Spleen (tissue), 11 donors: ENCODE measurements around the gene ABCA4. TPM values are rescaled to one million over a fixed set of nuclear protein-coding genes. Genes with fewer than 3 reads are reported as not detected.

Source experiments
- DNase-seq: peaks from one replicate; pipeline ENCODE4 v3.0.0-alpha.2; 2020
- H3K27ac ChIP-seq, 8 donors: fragments of 200-600 bp; sonication (generic) in 7 of 8; 1 replicate in 4 of 8; 2 replicates in 4 of 8; pipeline versions ENCODE4 v1.5.0 to v1.8.0; 2016 to 2021; ENCODE audit warnings: inconsistent platforms in 4 of 8, mild to moderate bottlenecking in 4 of 8, moderate library complexity in 1 of 8
- H3K27me3 ChIP-seq, 7 donors: fragments of 200-600 bp; sonication (generic) in 6 of 7; replicated peaks in 1 of 7; 1 replicate in 4 of 7; 2 replicates in 3 of 7; pipeline versions ENCODE4 v1.5.0 to v1.8.0; 2016 to 2021; ENCODE audit warnings: inconsistent platforms in 3 of 7, mild to moderate bottlenecking in 1 of 7
- H3K36me3 ChIP-seq, 6 donors: fragments of 200-600 bp; sonication (generic) in 5 of 6; 1 replicate in 4 of 6; 2 replicates in 2 of 6; pipeline versions ENCODE4 v1.5.0 to v1.8.0; 2016 to 2021; ENCODE audit warnings: inconsistent platforms in 2 of 6
- H3K4me1 ChIP-seq, 6 donors: fragments of 200-600 bp; sonication (generic) in 5 of 6; 1 replicate in 3 of 6; 2 replicates in 3 of 6; pipeline versions ENCODE4 v1.5.0 to v1.8.0; 2016 to 2021; ENCODE audit warnings: inconsistent platforms in 3 of 6
- H3K4me3 ChIP-seq, 8 donors: fragments of 200-600 bp; sonication (generic) in 7 of 8; 1 replicate in 4 of 8; 2 replicates in 4 of 8; pipeline versions ENCODE4 v1.5.0 to v1.8.0; 2016 to 2021; ENCODE audit warnings: inconsistent platforms in 4 of 8, mild to moderate bottlenecking in 4 of 8, moderate library complexity in 2 of 8
- H3K9me3 ChIP-seq, 8 donors: fragments of 200-600 bp; sonication (generic) in 7 of 8; 1 replicate in 4 of 8; 2 replicates in 4 of 8; pipeline versions ENCODE4 v1.5.0 to v1.8.0; 2016 to 2021; ENCODE audit warnings: inconsistent platforms in 4 of 8
- CTCF ChIP-seq, 11 experiments: fragments of 200-600 bp in 7 of 11; fragments of 450-650 bp in 4 of 11; sonication (generic) in 4 of 11; IDR thresholded peaks in 8 of 11; conservative IDR thresholded peaks in 3 of 11; 1 replicate in 7 of 11; 2 replicates in 4 of 11; pipeline versions ENCODE4 v1.4.0 to v1.8.0; 2016 to 2021; ENCODE audit warnings: antibody characterized with exemption in 11 of 11, inconsistent platforms in 4 of 11, mild to moderate bottlenecking in 1 of 11
- POLR2A ChIP-seq, 3 donors: fragments of 450-650 bp; IDR thresholded peaks; one replicate each; pipeline ENCODE4 v1.5.1; 2017; ENCODE audit warnings: antibody characterized with exemption in 3 of 3, mild to moderate bottlenecking in 1 of 3
- POLR2AphosphoS5 ChIP-seq, 3 donors: sonication (generic); formaldehyde crosslinking; IDR thresholded peaks; one replicate each; pipeline ENCODE4 v1.5.1; 2017; ENCODE audit warnings: antibody characterized with exemption in 3 of 3
- WGBS, 5 donors: extraction: QIAGEN DNeasy Blood & Tissue Kit in 3 of 5; methylation state at CpG; one replicate each; pipeline versions ENCODE4 v1.1.5 to v1.1.7; 2013 to 2018; 5-methylcytosine and 5-hydroxymethylcytosine counted together
- intact Hi-C: fragments of 100-400 bp; cut with DNase I; formaldehyde crosslinking; loops from one replicate; pipeline ENCODE4 v1.15.0; 2023; ENCODE audit warnings: low total_unique reads
- polyA plus RNA-seq, 3 donors: library from polyadenylated mRNA; stranded (reverse); fragments of 200-250 nt; gene quantifications; one replicate each; pipeline ENCODE4 v1.2.1, GENCODE V29; 2013
- total RNA-seq, 7 donors: library from RNA; depleted of rRNA in 3 of 7; stranded (reverse); fragments of >200 nt in 3 of 7; fragmentation: NEBNext Ultra II Directional in 4 of 7; extraction: Animal tissue kit (Norgen Biotek cat#: 25700) in 4 of 7; gene quantifications; one replicate each; pipeline versions ENCODE4 v1.1.0 to v1.2.1, GENCODE V29; 2016 to 2021
- donor health status: healthy with polysubstance abuse.
- donor health status: DM: no; HTN: no; CAD: no; lungs with moderate emphysema.
- donor health status: DM: no; HTN: no; CAD: no.
- donor health status: Bipolar disorder and iron deficiency.
- donor health status: healthy.
- donor health status: DM: no; HTN: no; CAD: no.
- donor health status: DM: yes; HTN: yes; CAD: no.

ABCA4 gene
- total and polyA plus RNA-seq, 10 donors = 0.04 to 0.64 (median 0.24) TPM

- peaks cover 0 to 24% (median 6%) of the 10 kb centered on the region in 6 donors for H3K4me1 ChIP-seq
- intact Hi-C loops = no loop called here
- H3K9me3 ChIP-seq = no peaks in the 10 kb centered on the region
- H3K27ac ChIP-seq = peak overlapping the region in 5 of 8 donors; percentile 13 to 59 (median 47)
- no peak overlapping the region for H3K4me3 ChIP-seq
- WGBS, 5 donors = 77 to 93% (median 83%) methylated on average over 3 of the region's 3 CpGs
- no peak for DNase-seq
- TF ChIP-seq POLR2A (IDR thresholded peaks at IDR 0.05) (no peak), POLR2AphosphoS5 (IDR thresholded peaks at IDR 0.05) (no peak), CTCF (IDR thresholded peaks at IDR 0.05 in 8 of 11, conservative IDR thresholded peaks at IDR 0.05 in 3 of 11) (no peak)
- no peaks in the 10 kb centered on the region for H3K36me3 ChIP-seq
- H3K27me3 ChIP-seq = peaks cover 0 to 9% (median 0%) of the 10 kb centered on the region in 7 donors
Observed at GRCh38 chr1:94079989-94080388, 41.0 kb downstream of the ABCA4 start.

GRCh38 chr1:94079080-94079940 lies 41.6 kb downstream of the ABCA4 start:
- peaks cover 0 to 23% (median 4%) of the 10 kb centered on the region in 6 donors for H3K4me1 ChIP-seq
- no peak for DNase-seq
- H3K27ac ChIP-seq = peak overlapping the region in 7 of 8 donors; percentile 16 to 59 (median 47)
- 61 to 88% (median 81%) methylated on average over 6 of the region's 6 CpGs for WGBS, 5 donors
- intact Hi-C loops = no loop called here
- no peaks in the 10 kb centered on the region for H3K36me3 ChIP-seq
- no peak overlapping the region for H3K4me3 ChIP-seq
- no peaks in the 10 kb centered on the region for H3K9me3 ChIP-seq
- TF ChIP-seq POLR2AphosphoS5 (IDR thresholded peaks at IDR 0.05) (no peak), POLR2A (IDR thresholded peaks at IDR 0.05) (no peak), CTCF (IDR thresholded peaks at IDR 0.05 in 8 of 11, conservative IDR thresholded peaks at IDR 0.05 in 3 of 11) (no peak)
- peaks cover 0 to 9% (median 0%) of the 10 kb centered on the region in 7 donors for H3K27me3 ChIP-seq

GRCh38 chr1:94072840-94073522 lies 48.0 kb downstream of the ABCA4 start:
- Histone ChIP-seq H3K4me3 (no peak overlapping the region), H3K9me3 (no peaks in the 10 kb centered on the region), H3K4me1 (peaks cover 4 to 44% (median 17%) of the 10 kb centered on the region in 6 donors), H3K36me3 (no peaks in the 10 kb centered on the region), H3K27ac (peak overlapping the region in 2 of 8 donors; percentile 1 to 42), H3K27me3 (peaks cover 0 to 12% (median 0%) of the 10 kb centered on the region in 7 donors)
- TF ChIP-seq POLR2A (IDR thresholded peaks at IDR 0.05) (no peak), POLR2AphosphoS5 (IDR thresholded peaks at IDR 0.05) (no peak), CTCF (IDR thresholded peaks at IDR 0.05 in 8 of 11, conservative IDR thresholded peaks at IDR 0.05 in 3 of 11) (no peak)
- intact Hi-C loops = no loop called here
- WGBS, 5 donors = 19 to 33% (median 27%) methylated on average over 7 of the region's 7 CpGs
- DNase-seq = no peak

GRCh38 chr1:94071976-94072375 lies 49.0 kb downstream of the ABCA4 start:
- H3K9me3 ChIP-seq = no peaks in the 10 kb centered on the region
- no peak overlapping the region for H3K4me3 ChIP-seq
- DNase-seq = no peak
- H3K27ac ChIP-seq = peak overlapping the region in 3 of 8 donors; percentile 2 to 84 (median 64)
- no peaks in the 10 kb centered on the region for H3K36me3 ChIP-seq
- intact Hi-C loops = no loop called here
- no peak for TF ChIP-seq POLR2AphosphoS5 (IDR thresholded peaks at IDR 0.05)
- TF ChIP-seq POLR2A (IDR thresholded peaks at IDR 0.05) = no peak
- TF ChIP-seq CTCF (IDR thresholded peaks at IDR 0.05 in 8 of 11, conservative IDR thresholded peaks at IDR 0.05 in 3 of 11) = no peak
- WGBS, 5 donors = 52 to 85% (median 65%) methylated on average over 2 of the region's 2 CpGs
- peaks cover 4 to 43% (median 17%) of the 10 kb centered on the region in 6 donors for H3K4me1 ChIP-seq
- H3K27me3 ChIP-seq = peaks cover 0 to 12% (median 0%) of the 10 kb centered on the region in 7 donors
